B cell (primary cell): ENCODE results near the gene LHPP.

ENCODE experiments used
- EZH2 ChIP-seq: IDR thresholded peaks from 2 replicates; pipeline ENCODE4 v1.6.1; 2012; ENCODE audit warnings: borderline replicate concordance, low read depth, mild to moderate bottlenecking, moderate library complexity, low read length; ENCODE audit not compliant: insufficient read depth, poor library complexity, severe bottlenecking
- TF ChIP-seq, protein P1 (sequence below): fragments of 200-600 bp; IDR thresholded peaks from one replicate; pipeline ENCODE4 v1.8.0; 2022; ENCODE audit warnings: antibody characterized with exemption, mild to moderate bottlenecking

DNA sequence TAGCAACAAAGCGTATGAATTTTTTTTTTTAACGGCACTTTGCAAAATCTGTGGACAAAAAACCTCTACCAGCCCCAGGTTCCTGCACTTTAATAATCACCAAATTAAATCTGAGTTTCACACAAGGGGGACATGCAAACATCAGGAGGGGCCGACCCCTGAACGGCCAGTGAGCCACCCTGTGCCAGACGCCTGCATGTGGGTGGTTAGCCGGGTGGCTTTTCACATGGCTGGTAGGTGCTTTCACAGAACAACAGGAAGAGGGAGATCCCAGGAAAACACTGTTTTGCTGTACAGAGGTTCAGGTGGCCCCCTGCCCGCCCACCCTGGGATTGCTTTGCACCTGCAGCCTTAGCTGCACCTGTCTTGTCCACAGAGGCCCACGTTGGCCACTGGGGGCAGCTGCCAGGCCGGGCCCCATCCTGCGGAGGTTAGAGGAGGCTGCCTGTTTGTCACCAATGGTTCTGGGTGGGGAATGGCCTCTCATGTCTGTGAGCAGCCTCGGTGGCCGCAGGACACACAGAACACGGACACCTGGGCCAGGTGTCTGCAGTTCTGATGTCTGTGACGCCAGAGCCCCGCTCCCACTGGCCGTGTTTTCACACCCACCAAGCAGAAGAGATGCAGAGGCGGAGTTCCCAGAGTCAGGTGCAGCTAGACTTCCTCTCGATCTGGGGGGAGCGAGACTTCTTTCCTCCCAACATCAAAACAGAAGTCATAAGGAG is 174.8 kb downstream of the LHPP start:
- TF ChIP-seq, protein P1, sequence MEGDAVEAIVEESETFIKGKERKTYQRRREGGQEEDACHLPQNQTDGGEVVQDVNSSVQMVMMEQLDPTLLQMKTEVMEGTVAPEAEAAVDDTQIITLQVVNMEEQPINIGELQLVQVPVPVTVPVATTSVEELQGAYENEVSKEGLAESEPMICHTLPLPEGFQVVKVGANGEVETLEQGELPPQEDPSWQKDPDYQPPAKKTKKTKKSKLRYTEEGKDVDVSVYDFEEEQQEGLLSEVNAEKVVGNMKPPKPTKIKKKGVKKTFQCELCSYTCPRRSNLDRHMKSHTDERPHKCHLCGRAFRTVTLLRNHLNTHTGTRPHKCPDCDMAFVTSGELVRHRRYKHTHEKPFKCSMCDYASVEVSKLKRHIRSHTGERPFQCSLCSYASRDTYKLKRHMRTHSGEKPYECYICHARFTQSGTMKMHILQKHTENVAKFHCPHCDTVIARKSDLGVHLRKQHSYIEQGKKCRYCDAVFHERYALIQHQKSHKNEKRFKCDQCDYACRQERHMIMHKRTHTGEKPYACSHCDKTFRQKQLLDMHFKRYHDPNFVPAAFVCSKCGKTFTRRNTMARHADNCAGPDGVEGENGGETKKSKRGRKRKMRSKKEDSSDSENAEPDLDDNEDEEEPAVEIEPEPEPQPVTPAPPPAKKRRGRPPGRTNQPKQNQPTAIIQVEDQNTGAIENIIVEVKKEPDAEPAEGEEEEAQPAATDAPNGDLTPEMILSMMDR: peak; percentile 60
- TF ChIP-seq EZH2: no peak
